ENCODE data around the gene SETMAR.

- TF ChIP-seq CTCF (IDR thresholded peaks at IDR 0.05) (no peak), POLR2A (IDR thresholded peaks at IDR 0.05) (no peak), POLR2AphosphoS5 (IDR thresholded peaks at IDR 0.05) (no peak), EP300 (IDR thresholded peaks at IDR 0.05) (no peak)
Observed at GRCh38 chr3:4323246-4324027, 20.3 kb downstream of the SETMAR start.

Measured in stomach (tissue), 4 donors.